Measurements from ENCODE around the gene KDM2A. TPM values are rescaled to one million over a fixed set of nuclear protein-coding genes. Genes with fewer than 3 reads are reported as not detected.

Gene KDM2A
- total and polyA plus RNA-seq, 2 experiments from 2014 or later: 25.0 to 54.1 TPM

DNA sequence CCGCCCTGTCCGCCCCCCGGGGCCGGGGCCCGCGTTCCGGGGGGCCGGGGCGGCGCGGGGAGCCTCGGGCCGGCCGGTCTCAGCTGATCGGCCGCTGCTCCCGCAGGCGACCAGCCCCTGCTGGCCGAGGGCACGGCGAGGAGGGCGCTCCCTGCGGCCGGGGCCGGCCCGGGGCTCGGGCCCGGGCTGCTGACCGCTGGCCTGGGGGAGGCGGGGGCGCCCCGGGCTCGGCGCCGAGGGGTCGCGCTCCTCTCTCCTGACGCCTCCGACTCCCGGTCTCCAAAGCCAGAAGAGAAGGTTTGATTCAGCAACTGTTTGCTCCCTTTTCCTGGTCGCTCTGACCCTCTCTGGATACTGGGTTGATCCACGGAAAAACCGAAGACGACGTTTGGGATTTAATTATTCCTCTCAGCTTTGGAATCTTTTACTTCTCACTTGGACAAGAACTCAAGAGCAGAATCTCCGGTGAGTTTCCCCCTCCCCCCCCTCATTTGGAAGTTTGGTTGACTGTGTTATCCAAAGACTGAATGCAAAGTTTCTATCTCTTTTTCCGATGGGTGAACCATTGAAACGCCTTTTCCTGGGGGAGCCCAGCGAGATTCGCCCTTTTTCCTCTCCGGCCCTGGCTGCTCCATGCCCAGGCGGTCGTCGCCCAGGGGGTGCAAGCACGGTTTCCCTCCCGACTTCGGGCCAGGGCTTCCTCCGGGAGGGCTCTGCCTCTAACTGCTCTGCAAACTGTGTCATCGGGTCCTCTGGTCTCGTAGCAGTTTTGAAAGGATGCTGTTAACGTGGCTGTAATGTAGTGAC, 725 bp downstream of the KDM2A start:
- peak overlapping the region; percentile 84 for H3K4me3 Mint-ChIP-seq
- Histone ChIP-seq H3K4me3 (peak overlapping the region; percentile 82), H3K27me3 (ENCODE audit: insufficient read depth) (peaks cover 10% of the 10 kb centered on the region), H2AFZ (peak overlapping the region; percentile 83; the same call in 1 of the 2 replicates), H3K27ac (ENCODE audit: low read depth) (0 out of 2 replicates have a peak overlapping the region, but pooled peaks have one; percentile 59), H3K4me2 (peak overlapping the region; percentile 95), H3K4me1 (ENCODE audit: insufficient read depth) (peaks cover 24% of the 10 kb centered on the region), H3F3A (replicated peaks; ENCODE audit: low read depth) (0 out of 2 replicates have a peak, but pooled peaks cover 6% of the 10 kb centered on the region), H3K79me2 (replicated peaks; ENCODE audit: insufficient read depth) (peaks cover 52% of the 10 kb centered on the region), H3K9me2 (ENCODE audit: insufficient read depth) (no peaks in the 10 kb centered on the region), H4K20me1 (replicated peaks; ENCODE audit: insufficient read depth) (peaks cover 25% of the 10 kb centered on the region), H3K36me3 (ENCODE audit: insufficient read depth) (0 out of 2 replicates have a peak, but pooled peaks cover 4% of the 10 kb centered on the region)
- H3K27me3 Mint-ChIP-seq (ENCODE audit: insufficient read depth, low read depth, poor library complexity): peaks cover 5% of the 10 kb centered on the region
- peaks cover 25% of the 10 kb centered on the region for H3K4me1 Mint-ChIP-seq
- H3K27ac Mint-ChIP-seq: peak overlapping the region; percentile 92
- peaks cover 20% of the 10 kb centered on the region for H3K36me3 Mint-ChIP-seq (ENCODE audit: low read depth)
- 0 out of 3 replicates have a peak, but pooled peaks cover 2% of the 10 kb centered on the region for H3K9me3 Mint-ChIP-seq
- ATAC-seq: peak; percentile 2; the same call in 2 of the 3 replicates
- DNase-seq (ENCODE audit: low spot score): peak; percentile 44
- TF ChIP-seq, protein P1, sequence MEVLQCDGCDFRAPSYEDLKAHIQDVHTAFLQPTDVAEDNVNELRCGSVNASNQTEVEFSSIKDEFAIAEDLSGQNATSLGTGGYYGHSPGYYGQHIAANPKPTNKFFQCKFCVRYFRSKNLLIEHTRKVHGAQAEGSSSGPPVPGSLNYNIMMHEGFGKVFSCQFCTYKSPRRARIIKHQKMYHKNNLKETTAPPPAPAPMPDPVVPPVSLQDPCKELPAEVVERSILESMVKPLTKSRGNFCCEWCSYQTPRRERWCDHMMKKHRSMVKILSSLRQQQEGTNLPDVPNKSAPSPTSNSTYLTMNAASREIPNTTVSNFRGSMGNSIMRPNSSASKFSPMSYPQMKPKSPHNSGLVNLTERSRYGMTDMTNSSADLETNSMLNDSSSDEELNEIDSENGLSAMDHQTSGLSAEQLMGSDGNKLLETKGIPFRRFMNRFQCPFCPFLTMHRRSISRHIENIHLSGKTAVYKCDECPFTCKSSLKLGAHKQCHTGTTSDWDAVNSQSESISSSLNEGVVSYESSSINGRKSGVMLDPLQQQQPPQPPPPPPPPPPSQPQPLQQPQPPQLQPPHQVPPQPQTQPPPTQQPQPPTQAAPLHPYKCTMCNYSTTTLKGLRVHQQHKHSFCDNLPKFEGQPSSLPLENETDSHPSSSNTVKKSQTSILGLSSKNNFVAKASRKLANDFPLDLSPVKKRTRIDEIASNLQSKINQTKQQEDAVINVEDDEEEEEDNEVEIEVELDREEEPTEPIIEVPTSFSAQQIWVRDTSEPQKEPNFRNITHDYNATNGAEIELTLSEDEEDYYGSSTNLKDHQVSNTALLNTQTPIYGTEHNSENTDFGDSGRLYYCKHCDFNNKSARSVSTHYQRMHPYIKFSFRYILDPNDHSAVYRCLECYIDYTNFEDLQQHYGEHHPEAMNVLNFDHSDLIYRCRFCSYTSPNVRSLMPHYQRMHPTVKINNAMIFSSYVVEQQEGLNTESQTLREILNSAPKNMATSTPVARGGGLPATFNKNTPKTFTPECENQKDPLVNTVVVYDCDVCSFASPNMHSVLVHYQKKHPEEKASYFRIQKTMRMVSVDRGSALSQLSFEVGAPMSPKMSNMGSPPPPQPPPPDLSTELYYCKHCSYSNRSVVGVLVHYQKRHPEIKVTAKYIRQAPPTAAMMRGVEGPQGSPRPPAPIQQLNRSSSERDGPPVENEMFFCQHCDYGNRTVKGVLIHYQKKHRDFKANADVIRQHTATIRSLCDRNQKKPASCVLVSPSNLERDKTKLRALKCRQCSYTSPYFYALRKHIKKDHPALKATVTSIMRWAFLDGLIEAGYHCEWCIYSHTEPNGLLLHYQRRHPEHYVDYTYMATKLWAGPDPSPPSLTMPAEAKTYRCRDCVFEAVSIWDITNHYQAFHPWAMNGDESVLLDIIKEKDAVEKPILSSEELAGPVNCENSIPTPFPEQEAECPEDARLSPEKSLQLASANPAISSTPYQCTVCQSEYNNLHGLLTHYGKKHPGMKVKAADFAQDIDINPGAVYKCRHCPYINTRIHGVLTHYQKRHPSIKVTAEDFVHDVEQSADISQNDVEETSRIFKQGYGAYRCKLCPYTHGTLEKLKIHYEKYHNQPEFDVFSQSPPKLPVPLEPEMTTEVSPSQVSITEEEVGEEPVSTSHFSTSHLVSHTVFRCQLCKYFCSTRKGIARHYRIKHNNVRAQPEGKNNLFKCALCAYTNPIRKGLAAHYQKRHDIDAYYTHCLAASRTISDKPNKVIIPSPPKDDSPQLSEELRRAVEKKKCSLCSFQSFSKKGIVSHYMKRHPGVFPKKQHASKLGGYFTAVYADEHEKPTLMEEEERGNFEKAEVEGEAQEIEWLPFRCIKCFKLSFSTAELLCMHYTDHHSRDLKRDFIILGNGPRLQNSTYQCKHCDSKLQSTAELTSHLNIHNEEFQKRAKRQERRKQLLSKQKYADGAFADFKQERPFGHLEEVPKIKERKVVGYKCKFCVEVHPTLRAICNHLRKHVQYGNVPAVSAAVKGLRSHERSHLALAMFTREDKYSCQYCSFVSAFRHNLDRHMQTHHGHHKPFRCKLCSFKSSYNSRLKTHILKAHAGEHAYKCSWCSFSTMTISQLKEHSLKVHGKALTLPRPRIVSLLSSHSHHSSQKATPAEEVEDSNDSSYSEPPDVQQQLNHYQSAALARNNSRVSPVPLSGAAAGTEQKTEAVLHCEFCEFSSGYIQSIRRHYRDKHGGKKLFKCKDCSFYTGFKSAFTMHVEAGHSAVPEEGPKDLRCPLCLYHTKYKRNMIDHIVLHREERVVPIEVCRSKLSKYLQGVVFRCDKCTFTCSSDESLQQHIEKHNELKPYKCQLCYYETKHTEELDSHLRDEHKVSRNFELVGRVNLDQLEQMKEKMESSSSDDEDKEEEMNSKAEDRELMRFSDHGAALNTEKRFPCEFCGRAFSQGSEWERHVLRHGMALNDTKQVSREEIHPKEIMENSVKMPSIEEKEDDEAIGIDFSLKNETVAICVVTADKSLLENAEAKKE (CRISPR knock-in tag; IDR thresholded peaks at IDR 0.05): no peak
- TF ChIP-seq CREB1 (CRISPR knock-in tag; IDR thresholded peaks at IDR 0.05; ENCODE audit: low read depth) (no peak), POLR2AphosphoS5 (IDR thresholded peaks at IDR 0.05; ENCODE audit: low read depth) (no peak), JUNB (IDR thresholded peaks at IDR 0.05; ENCODE audit: unreplicated experiment) (no peak), ZNF114 (CRISPR knock-in tag; IDR thresholded peaks at IDR 0.05) (no peak), EZH2phosphoT487 (IDR thresholded peaks at IDR 0.05; ENCODE audit: unreplicated experiment) (no peak), ZNF331 (CRISPR knock-in tag; IDR thresholded peaks at IDR 0.05; ENCODE audit: low read depth) (no peak), NANOG (IDR thresholded peaks at IDR 0.05; ENCODE audit: borderline replicate concordance) (no peak), STAT1 (IDR thresholded peaks at IDR 0.05; ENCODE audit: unreplicated experiment) (no peak), EZH2 (IDR thresholded peaks at IDR 0.05; ENCODE audit: low read depth, unreplicated experiment) (no peak)
- TF ChIP-seq, protein P2, sequence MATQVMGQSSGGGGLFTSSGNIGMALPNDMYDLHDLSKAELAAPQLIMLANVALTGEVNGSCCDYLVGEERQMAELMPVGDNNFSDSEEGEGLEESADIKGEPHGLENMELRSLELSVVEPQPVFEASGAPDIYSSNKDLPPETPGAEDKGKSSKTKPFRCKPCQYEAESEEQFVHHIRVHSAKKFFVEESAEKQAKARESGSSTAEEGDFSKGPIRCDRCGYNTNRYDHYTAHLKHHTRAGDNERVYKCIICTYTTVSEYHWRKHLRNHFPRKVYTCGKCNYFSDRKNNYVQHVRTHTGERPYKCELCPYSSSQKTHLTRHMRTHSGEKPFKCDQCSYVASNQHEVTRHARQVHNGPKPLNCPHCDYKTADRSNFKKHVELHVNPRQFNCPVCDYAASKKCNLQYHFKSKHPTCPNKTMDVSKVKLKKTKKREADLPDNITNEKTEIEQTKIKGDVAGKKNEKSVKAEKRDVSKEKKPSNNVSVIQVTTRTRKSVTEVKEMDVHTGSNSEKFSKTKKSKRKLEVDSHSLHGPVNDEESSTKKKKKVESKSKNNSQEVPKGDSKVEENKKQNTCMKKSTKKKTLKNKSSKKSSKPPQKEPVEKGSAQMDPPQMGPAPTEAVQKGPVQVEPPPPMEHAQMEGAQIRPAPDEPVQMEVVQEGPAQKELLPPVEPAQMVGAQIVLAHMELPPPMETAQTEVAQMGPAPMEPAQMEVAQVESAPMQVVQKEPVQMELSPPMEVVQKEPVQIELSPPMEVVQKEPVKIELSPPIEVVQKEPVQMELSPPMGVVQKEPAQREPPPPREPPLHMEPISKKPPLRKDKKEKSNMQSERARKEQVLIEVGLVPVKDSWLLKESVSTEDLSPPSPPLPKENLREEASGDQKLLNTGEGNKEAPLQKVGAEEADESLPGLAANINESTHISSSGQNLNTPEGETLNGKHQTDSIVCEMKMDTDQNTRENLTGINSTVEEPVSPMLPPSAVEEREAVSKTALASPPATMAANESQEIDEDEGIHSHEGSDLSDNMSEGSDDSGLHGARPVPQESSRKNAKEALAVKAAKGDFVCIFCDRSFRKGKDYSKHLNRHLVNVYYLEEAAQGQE (IDR thresholded peaks at IDR 0.05; ENCODE audit: unreplicated experiment): no peak
- TF ChIP-seq, protein P3, sequence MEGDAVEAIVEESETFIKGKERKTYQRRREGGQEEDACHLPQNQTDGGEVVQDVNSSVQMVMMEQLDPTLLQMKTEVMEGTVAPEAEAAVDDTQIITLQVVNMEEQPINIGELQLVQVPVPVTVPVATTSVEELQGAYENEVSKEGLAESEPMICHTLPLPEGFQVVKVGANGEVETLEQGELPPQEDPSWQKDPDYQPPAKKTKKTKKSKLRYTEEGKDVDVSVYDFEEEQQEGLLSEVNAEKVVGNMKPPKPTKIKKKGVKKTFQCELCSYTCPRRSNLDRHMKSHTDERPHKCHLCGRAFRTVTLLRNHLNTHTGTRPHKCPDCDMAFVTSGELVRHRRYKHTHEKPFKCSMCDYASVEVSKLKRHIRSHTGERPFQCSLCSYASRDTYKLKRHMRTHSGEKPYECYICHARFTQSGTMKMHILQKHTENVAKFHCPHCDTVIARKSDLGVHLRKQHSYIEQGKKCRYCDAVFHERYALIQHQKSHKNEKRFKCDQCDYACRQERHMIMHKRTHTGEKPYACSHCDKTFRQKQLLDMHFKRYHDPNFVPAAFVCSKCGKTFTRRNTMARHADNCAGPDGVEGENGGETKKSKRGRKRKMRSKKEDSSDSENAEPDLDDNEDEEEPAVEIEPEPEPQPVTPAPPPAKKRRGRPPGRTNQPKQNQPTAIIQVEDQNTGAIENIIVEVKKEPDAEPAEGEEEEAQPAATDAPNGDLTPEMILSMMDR (conservative IDR thresholded peaks at IDR 0.05; ENCODE audit: low read depth in 2 of 2): no peak
- TF ChIP-seq, protein P4, sequence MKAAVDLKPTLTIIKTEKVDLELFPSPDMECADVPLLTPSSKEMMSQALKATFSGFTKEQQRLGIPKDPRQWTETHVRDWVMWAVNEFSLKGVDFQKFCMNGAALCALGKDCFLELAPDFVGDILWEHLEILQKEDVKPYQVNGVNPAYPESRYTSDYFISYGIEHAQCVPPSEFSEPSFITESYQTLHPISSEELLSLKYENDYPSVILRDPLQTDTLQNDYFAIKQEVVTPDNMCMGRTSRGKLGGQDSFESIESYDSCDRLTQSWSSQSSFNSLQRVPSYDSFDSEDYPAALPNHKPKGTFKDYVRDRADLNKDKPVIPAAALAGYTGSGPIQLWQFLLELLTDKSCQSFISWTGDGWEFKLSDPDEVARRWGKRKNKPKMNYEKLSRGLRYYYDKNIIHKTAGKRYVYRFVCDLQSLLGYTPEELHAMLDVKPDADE (IDR thresholded peaks at IDR 0.05): no peak

Measured in GM23338 (cell line).